WTC11 (cell line): ENCODE results near the gene YDJC. TPM values are rescaled to one million over a fixed set of nuclear protein-coding genes. Genes with fewer than 3 reads are reported as not detected.

Experiments
- ATAC-seq: fragments of 200-7000 bp; cut with Tn5 transposase; 2 replicates; pipeline ENCODE4 v1.10.0; 2021; ENCODE audit warnings: mild to moderate bottlenecking, moderate library complexity
- CTCF ChIA-PET: fragments of 300-600 bp; sonication (Branson Sonifier 250); formaldehyde crosslinking; loops from one replicate; lab custom pipeline; 2021; ENCODE audit warnings: antibody characterized with exemption; lab: Charles Lee
- POLR2A ChIA-PET: fragments of 350-600 bp; sonication (Branson Sonifier 250); formaldehyde crosslinking; loops from one replicate; lab custom pipeline; 2021; ENCODE audit warnings: antibody characterized with exemption; lab: Charles Lee
- DNase-seq: peaks from one replicate; pipeline ENCODE4 v3.0.0; 2021; ENCODE audit warnings: low spot score
- H3K27ac Mint-ChIP-seq: 2 replicates; pipeline ENCODE4 v1.8.0; 2021; ENCODE audit warnings: mixed read lengths
- H3K27me3 Mint-ChIP-seq: 2 replicates; pipeline ENCODE4 v1.8.0; 2021; ENCODE audit warnings: low read depth, mild to moderate bottlenecking, moderate library complexity, mixed read lengths
- H3K36me3 Mint-ChIP-seq: 2 replicates; pipeline ENCODE4 v1.8.0; 2021; ENCODE audit warnings: mixed read lengths
- H3K4me1 Mint-ChIP-seq: 2 replicates; pipeline ENCODE4 v1.8.0; 2022; ENCODE audit warnings: mixed read lengths
- H3K4me3 Mint-ChIP-seq: 2 replicates; pipeline ENCODE4 v1.8.0; 2021; ENCODE audit warnings: mild to moderate bottlenecking, moderate library complexity, mixed read lengths
- H3K9me3 Mint-ChIP-seq: 2 replicates; pipeline ENCODE4 v1.8.0; 2021; ENCODE audit warnings: mixed read lengths
- ATF2 ChIP-seq: sonication (generic); formaldehyde crosslinking; IDR thresholded peaks from 2 replicates; pipeline ENCODE4 v1.8.1; 2022; ENCODE audit warnings: low read depth, missing genetic modification reagents, borderline replicate concordance
- CREM ChIP-seq: sonication (generic); formaldehyde crosslinking; IDR thresholded peaks from 2 replicates; pipeline ENCODE4 v1.8.1; 2022; ENCODE audit warnings: mild to moderate bottlenecking, missing genetic modification reagents, moderate library complexity
- E2F4 ChIP-seq: sonication (generic); formaldehyde crosslinking; IDR thresholded peaks from 2 replicates; pipeline ENCODE4 v1.8.1; 2022; ENCODE audit warnings: low read depth, mild to moderate bottlenecking, moderate library complexity, missing genetic modification reagents, borderline replicate concordance
- GRHL2 ChIP-seq: fragments of 250-450 bp; sonication (Bioruptor Pico); IDR thresholded peaks from 2 replicates; pipeline ENCODE4 v1.8.0; 2022; ENCODE audit warnings: mild to moderate bottlenecking, moderate library complexity; ENCODE audit not compliant: insufficient replicate concordance, severe bottlenecking
- KAT7 ChIP-seq: sonication (generic); formaldehyde crosslinking; IDR thresholded peaks from 2 replicates; pipeline ENCODE4 v1.8.1; 2023; ENCODE audit warnings: missing genetic modification reagents, mild to moderate bottlenecking, borderline replicate concordance
- NFATC4 ChIP-seq: fragments of 250-450 bp; sonication (Bioruptor Pico); IDR thresholded peaks from 2 replicates; pipeline ENCODE4 v1.9.0; 2021; ENCODE audit warnings: mild to moderate bottlenecking
- NFE2L1 ChIP-seq: sonication (generic); formaldehyde crosslinking; IDR thresholded peaks from 2 replicates; pipeline ENCODE4 v1.8.1; 2023; ENCODE audit warnings: missing genetic modification reagents
- NR1H2 ChIP-seq: sonication (generic); formaldehyde crosslinking; IDR thresholded peaks from 2 replicates; pipeline ENCODE4 v1.9.0; 2021; ENCODE audit warnings: mild to moderate bottlenecking, moderate library complexity, missing genetic modification reagents
- RORB ChIP-seq: fragments of 250-450 bp; sonication (Bioruptor Pico); IDR thresholded peaks from 2 replicates; pipeline ENCODE4 v1.9.0; 2021; ENCODE audit warnings: mild to moderate bottlenecking
- SOX15 ChIP-seq: fragments of 250-450 bp; sonication (Bioruptor Pico); IDR thresholded peaks from 2 replicates; pipeline ENCODE4 v1.9.0; 2021; ENCODE audit warnings: mild to moderate bottlenecking
- TEAD1 ChIP-seq: sonication (generic); formaldehyde crosslinking; IDR thresholded peaks from 2 replicates; pipeline ENCODE4 v1.8.0; 2022; ENCODE audit warnings: mild to moderate bottlenecking, missing genetic modification reagents
- ZBTB43 ChIP-seq: sonication (generic); formaldehyde crosslinking; IDR thresholded peaks from 2 replicates; pipeline ENCODE4 v1.8.1; 2023; ENCODE audit warnings: mild to moderate bottlenecking, missing genetic modification reagents
- ZNF219 ChIP-seq: sonication (generic); formaldehyde crosslinking; IDR thresholded peaks from 2 replicates; pipeline ENCODE4 v1.8.0; 2023; ENCODE audit warnings: missing genetic modification reagents, mild to moderate bottlenecking, borderline replicate concordance
- ZNF532 ChIP-seq: fragments of 250-450 bp; sonication (Bioruptor Pico); IDR thresholded peaks from 2 replicates; pipeline ENCODE4 v1.9.0; 2021; ENCODE audit warnings: mild to moderate bottlenecking, borderline replicate concordance
- total RNA-seq: library from RNA; stranded (reverse); gene quantifications from 3 replicates; pipeline ENCODE4 v1.2.3, GENCODE V29; 2021
- TF ChIP-seq, protein P1 (sequence below): sonication (generic); formaldehyde crosslinking; IDR thresholded peaks from 2 replicates; pipeline ENCODE4 v1.8.1; 2023; ENCODE audit warnings: mild to moderate bottlenecking, missing genetic modification reagents, borderline replicate concordance
- TF ChIP-seq, protein P2 (sequence below): fragments of 200-600 bp; IDR thresholded peaks from 2 replicates; pipeline ENCODE4 v1.8.0; 2022; ENCODE audit warnings: antibody characterized with exemption
- TF ChIP-seq, protein P3 (sequence below): fragments of 250-450 bp; sonication (Bioruptor Pico); IDR thresholded peaks from 2 replicates; pipeline ENCODE4 v1.8.0; 2021; ENCODE audit warnings: mild to moderate bottlenecking

Gene YDJC
- total RNA-seq, 1 experiment from 2014 or later: 39.8 TPM

- Mint-ChIP-seq H3K9me3 (no peaks in the 10 kb centered on the region), H3K27me3 (no peaks in the 10 kb centered on the region; the same call in 1 of the 2 replicates), H3K27ac (peak overlapping the region; percentile 21), H3K36me3 (peaks cover 30% of the 10 kb centered on the region), H3K4me1 (peaks cover 14% of the 10 kb centered on the region), H3K4me3 (no peak overlapping the region)
- peak; percentile 91 for ATAC-seq
- TF ChIP-seq E2F4 (CRISPR knock-in tag): no peak
- TF ChIP-seq, protein P1, sequence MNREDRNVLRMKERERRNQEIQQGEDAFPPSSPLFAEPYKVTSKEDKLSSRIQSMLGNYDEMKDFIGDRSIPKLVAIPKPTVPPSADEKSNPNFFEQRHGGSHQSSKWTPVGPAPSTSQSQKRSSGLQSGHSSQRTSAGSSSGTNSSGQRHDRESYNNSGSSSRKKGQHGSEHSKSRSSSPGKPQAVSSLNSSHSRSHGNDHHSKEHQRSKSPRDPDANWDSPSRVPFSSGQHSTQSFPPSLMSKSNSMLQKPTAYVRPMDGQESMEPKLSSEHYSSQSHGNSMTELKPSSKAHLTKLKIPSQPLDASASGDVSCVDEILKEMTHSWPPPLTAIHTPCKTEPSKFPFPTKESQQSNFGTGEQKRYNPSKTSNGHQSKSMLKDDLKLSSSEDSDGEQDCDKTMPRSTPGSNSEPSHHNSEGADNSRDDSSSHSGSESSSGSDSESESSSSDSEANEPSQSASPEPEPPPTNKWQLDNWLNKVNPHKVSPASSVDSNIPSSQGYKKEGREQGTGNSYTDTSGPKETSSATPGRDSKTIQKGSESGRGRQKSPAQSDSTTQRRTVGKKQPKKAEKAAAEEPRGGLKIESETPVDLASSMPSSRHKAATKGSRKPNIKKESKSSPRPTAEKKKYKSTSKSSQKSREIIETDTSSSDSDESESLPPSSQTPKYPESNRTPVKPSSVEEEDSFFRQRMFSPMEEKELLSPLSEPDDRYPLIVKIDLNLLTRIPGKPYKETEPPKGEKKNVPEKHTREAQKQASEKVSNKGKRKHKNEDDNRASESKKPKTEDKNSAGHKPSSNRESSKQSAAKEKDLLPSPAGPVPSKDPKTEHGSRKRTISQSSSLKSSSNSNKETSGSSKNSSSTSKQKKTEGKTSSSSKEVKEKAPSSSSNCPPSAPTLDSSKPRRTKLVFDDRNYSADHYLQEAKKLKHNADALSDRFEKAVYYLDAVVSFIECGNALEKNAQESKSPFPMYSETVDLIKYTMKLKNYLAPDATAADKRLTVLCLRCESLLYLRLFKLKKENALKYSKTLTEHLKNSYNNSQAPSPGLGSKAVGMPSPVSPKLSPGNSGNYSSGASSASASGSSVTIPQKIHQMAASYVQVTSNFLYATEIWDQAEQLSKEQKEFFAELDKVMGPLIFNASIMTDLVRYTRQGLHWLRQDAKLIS (CRISPR knock-in tag): no peak
- TF ChIP-seq, protein P2, sequence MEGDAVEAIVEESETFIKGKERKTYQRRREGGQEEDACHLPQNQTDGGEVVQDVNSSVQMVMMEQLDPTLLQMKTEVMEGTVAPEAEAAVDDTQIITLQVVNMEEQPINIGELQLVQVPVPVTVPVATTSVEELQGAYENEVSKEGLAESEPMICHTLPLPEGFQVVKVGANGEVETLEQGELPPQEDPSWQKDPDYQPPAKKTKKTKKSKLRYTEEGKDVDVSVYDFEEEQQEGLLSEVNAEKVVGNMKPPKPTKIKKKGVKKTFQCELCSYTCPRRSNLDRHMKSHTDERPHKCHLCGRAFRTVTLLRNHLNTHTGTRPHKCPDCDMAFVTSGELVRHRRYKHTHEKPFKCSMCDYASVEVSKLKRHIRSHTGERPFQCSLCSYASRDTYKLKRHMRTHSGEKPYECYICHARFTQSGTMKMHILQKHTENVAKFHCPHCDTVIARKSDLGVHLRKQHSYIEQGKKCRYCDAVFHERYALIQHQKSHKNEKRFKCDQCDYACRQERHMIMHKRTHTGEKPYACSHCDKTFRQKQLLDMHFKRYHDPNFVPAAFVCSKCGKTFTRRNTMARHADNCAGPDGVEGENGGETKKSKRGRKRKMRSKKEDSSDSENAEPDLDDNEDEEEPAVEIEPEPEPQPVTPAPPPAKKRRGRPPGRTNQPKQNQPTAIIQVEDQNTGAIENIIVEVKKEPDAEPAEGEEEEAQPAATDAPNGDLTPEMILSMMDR: peak; percentile 40; the same call in 1 of the 2 replicates
- DNase-seq: peak; percentile 51
- ChIA-PET POLR2A (no interaction called here), CTCF (interaction anchor here (0.6 to 3.0 kb wide), 16 partner anchors 9 to 277 kb away, joined by 3 to 38 read pairs (median 6); partner anchors contain the start of genes SDF2L1 and YDJC)
Measured at GRCh38 chr22:21593406-21594232, 36.2 kb downstream of the YDJC start.

DNA sequence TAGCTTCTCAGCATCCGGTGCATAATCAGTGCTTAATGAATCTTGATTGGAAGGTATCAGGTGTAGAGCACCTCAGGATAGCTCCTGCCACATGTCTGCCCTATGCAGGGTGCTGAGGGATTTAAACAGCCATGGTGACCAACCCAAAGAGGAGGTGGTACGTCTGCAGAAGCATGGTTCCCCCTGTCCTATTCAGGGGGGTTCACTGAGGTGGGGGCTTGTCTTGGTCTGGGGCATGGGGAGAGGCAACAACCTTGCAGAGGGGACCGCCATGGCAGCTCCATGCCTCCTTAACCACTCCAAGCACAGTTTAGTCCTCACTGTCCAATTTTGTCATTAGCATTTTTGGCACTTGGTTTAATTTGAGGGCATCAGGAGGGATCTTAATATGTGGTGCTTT, 37.4 kb downstream of the YDJC start:
- ChIA-PET POLR2A (interaction anchor here (0.8 kb wide), 1 partner anchor 37 kb away, joined by 3 read pairs; no protein-coding TSS in a partner anchor), CTCF (interaction anchor here (1.1 to 3.0 kb wide), 4 partner anchors 24 to 54 kb away, joined by 3 to 38 read pairs (median 26); partner anchors contain the start of genes SDF2L1 and YDJC)
- no peak overlapping the region for H3K27ac Mint-ChIP-seq
- no peak overlapping the region for H3K4me3 Mint-ChIP-seq
- H3K27me3 Mint-ChIP-seq: no peaks in the 10 kb centered on the region; the same call in 1 of the 2 replicates
- peaks cover 18% of the 10 kb centered on the region for H3K4me1 Mint-ChIP-seq
- H3K36me3 Mint-ChIP-seq: peaks cover 30% of the 10 kb centered on the region
- ATAC-seq (no peak), DNase-seq (no peak)
- H3K9me3 Mint-ChIP-seq: no peaks in the 10 kb centered on the region
- no peak for TF ChIP-seq TEAD1
- no peak for TF ChIP-seq RORB (CRISPR knock-in tag)
- TF ChIP-seq SOX15 (CRISPR knock-in tag): no peak
- no peak for TF ChIP-seq NFE2L1
- no peak for TF ChIP-seq NR1H2
- no peak for TF ChIP-seq ZNF532 (CRISPR knock-in tag)
- TF ChIP-seq ZNF219 (CRISPR knock-in tag): no peak
- TF ChIP-seq KAT7: no peak
- TF ChIP-seq ATF2 (CRISPR knock-in tag): no peak
- TF ChIP-seq ZBTB43 (CRISPR knock-in tag): no peak
- TF ChIP-seq, protein P3, sequence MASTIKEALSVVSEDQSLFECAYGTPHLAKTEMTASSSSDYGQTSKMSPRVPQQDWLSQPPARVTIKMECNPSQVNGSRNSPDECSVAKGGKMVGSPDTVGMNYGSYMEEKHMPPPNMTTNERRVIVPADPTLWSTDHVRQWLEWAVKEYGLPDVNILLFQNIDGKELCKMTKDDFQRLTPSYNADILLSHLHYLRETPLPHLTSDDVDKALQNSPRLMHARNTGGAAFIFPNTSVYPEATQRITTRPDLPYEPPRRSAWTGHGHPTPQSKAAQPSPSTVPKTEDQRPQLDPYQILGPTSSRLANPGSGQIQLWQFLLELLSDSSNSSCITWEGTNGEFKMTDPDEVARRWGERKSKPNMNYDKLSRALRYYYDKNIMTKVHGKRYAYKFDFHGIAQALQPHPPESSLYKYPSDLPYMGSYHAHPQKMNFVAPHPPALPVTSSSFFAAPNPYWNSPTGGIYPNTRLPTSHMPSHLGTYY (CRISPR knock-in tag): no peak
- TF ChIP-seq GRHL2: no peak
- no peak for TF ChIP-seq NFATC4 (CRISPR knock-in tag)
- TF ChIP-seq CREM (CRISPR knock-in tag): no peak
